K562 (cell line): ENCODE results near the gene ZNF384. TPM values are rescaled to one million over a fixed set of nuclear protein-coding genes. Genes with fewer than 3 reads are reported as not detected.

Experiments used
- CHCHD3 ChIP-seq: fragments of 250-450 bp; sonication (Bioruptor Pico); IDR thresholded peaks from 2 replicates; pipeline ENCODE4 v2.1.2; 2022; ENCODE audit warnings: mild to moderate bottlenecking
- CUX1 ChIP-seq: fragments of 200-800 bp; sonication (Bioruptor generic); IDR thresholded peaks from 2 replicates; pipeline ENCODE4 v1.6.1; 2016; ENCODE audit warnings: missing genetic modification characterization, missing compliant biosample characterization
- NCOR1 ChIP-seq: fragments of 450-650 bp; IDR thresholded peaks from 2 replicates; pipeline ENCODE4 v1.6.1; 2016; ENCODE audit warnings: mild to moderate bottlenecking, moderate library complexity
- NELFE ChIP-seq: IDR thresholded peaks from 2 replicates; pipeline ENCODE4 v1.6.1; 2011; ENCODE audit warnings: mild to moderate bottlenecking; ENCODE audit not compliant: insufficient read depth, insufficient read length
- RBBP5 ChIP-seq: fragments of 200-600 bp; sonication (generic); IDR thresholded peaks from 2 replicates; pipeline ENCODE4 v1.6.1; 2012; ENCODE audit warnings: borderline replicate concordance, mild to moderate bottlenecking, low read length, control low read depth, inconsistent platforms; ENCODE audit not compliant: insufficient read depth, poor library complexity, severe bottlenecking
- RFX5 ChIP-seq: IDR thresholded peaks from 2 replicates; pipeline ENCODE4 v1.6.1; 2011; ENCODE audit warnings: low read depth, mild to moderate bottlenecking, improper control_type of control experiment, low read length
- SIRT6 ChIP-seq: IDR thresholded peaks from one replicate; pipeline ENCODE4 v1.6.1; 2012; ENCODE audit warnings: low read depth, mild to moderate bottlenecking, control low read depth, inconsistent platforms, low read length, moderate library complexity
- ZNF184 ChIP-seq: sonication (generic); formaldehyde crosslinking; IDR thresholded peaks from 2 replicates; pipeline ENCODE4 v1.5.0; 2020; ENCODE audit warnings: missing genetic modification reagents
- ZNF398 ChIP-seq: fragments of 250-450 bp; sonication (Bioruptor Pico); IDR thresholded peaks from 2 replicates; pipeline ENCODE4 v1.8.0; 2021; ENCODE audit warnings: moderate library complexity, mild to moderate bottlenecking, inconsistent platforms
- ZNF695 ChIP-seq: fragments of 450-650 bp; formaldehyde crosslinking; IDR thresholded peaks from 2 replicates; pipeline ENCODE4 v1.4.0; 2020; ENCODE audit warnings: mild to moderate bottlenecking, moderate library complexity
- ZNF75A ChIP-seq: fragments of 450-650 bp; formaldehyde crosslinking; IDR thresholded peaks from 2 replicates; pipeline ENCODE4 v1.4.0; 2020; ENCODE audit warnings: mild to moderate bottlenecking
- polyA plus RNA-seq, 8 experiments: library from polyadenylated mRNA; depleted of rRNA in 4 of 8; stranded (reverse) in 5 of 8; unstranded in 3 of 8; fragments of >200 nt; fragmentation: Nextera tagmentation in 2 of 8; fragmentation: Illumina TruSeq in 1 of 8; extraction: Ambion mirVana in 2 of 8; extraction: Trizol in 1 of 8; gene quantifications; 2 replicates each; pipeline versions ENCODE4 v1.2.1 to v1.2.3, GENCODE V29; 2011 to 2014; ENCODE audit warnings: inconsistent platforms in 1 of 8, missing spikeins in 1 of 8
- total RNA-seq, 7 experiments: library from RNA; depleted of rRNA in 6 of 7; stranded (reverse); fragments of >200 nt in 6 of 7; fragmentation: Illumina TruSeq in 2 of 7; extraction: Trizol in 2 of 7; gene quantifications; 2 replicates each; pipeline versions ENCODE4 v1.2.1 to v1.2.3, GENCODE V29; 2011 to 2021; ENCODE audit warnings: low replicate concordance in 1 of 7

ZNF384 gene
- total and polyA plus RNA-seq, 9 of the 15 experiments (the other 6 are each of a cell fraction or from before 2014, with no cell fraction given), result 0.36 to 64.8 (median 21.3) TPM

- TF ChIP-seq CUX1 (CRISPR knock-in tag) (no peak), ZNF75A (CRISPR knock-in tag) (no peak), RBBP5 (no peak), SIRT6 (no peak), ZNF184 (no peak), ZNF695 (CRISPR knock-in tag) (no peak), ZNF398 (no peak), RFX5 (no peak), NELFE (no peak), NCOR1 (no peak), CHCHD3 (CRISPR knock-in tag) (no peak)
Measured at GRCh38 chr12:6653342-6653741, 35.8 kb downstream of the ZNF384 start (continued).
